ENCODE results near the gene WFIKKN1. TPM values are rescaled to one million over a fixed set of nuclear protein-coding genes. Genes with fewer than 3 reads are reported as not detected.

The WFIKKN1 gene
- total RNA-seq, 1 donor from 2014 or later = 1.5 TPM

DNA sequence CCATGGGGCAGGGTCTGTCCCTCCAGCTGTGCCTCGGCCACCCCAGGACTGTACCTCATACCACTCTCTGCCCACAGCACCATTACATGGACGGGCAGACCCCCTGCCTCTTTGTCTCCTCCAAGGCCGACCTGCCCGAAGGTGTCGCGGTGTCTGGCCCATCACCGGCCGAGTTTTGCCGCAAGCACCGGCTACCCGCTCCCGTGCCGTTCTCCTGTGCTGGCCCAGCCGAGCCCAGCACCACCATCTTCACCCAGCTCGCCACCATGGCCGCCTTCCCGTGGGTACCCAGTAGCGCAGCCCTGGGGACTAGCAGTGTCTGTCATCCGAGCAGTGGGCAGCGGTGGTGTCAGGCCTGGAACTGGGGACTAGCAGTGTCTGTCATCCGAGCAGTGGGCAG lies 42.1 kb downstream of the WFIKKN1 start:
- H3K27me3 ChIP-seq = no peaks in the 10 kb centered on the region
- H3K27ac ChIP-seq = no peak overlapping the region
- peaks cover 40% of the 10 kb centered on the region for H3K36me3 ChIP-seq
- DNase-seq (no peak), ATAC-seq (no peak)
- TF ChIP-seq, protein P1, sequence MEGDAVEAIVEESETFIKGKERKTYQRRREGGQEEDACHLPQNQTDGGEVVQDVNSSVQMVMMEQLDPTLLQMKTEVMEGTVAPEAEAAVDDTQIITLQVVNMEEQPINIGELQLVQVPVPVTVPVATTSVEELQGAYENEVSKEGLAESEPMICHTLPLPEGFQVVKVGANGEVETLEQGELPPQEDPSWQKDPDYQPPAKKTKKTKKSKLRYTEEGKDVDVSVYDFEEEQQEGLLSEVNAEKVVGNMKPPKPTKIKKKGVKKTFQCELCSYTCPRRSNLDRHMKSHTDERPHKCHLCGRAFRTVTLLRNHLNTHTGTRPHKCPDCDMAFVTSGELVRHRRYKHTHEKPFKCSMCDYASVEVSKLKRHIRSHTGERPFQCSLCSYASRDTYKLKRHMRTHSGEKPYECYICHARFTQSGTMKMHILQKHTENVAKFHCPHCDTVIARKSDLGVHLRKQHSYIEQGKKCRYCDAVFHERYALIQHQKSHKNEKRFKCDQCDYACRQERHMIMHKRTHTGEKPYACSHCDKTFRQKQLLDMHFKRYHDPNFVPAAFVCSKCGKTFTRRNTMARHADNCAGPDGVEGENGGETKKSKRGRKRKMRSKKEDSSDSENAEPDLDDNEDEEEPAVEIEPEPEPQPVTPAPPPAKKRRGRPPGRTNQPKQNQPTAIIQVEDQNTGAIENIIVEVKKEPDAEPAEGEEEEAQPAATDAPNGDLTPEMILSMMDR (IDR thresholded peaks at IDR 0.05) = no peak
- H3K9me3 ChIP-seq = no peaks in the 10 kb centered on the region
- no peak overlapping the region for H3K4me3 ChIP-seq
- H3K4me1 ChIP-seq = peaks cover 15% of the 10 kb centered on the region
- intact Hi-C loops (cut with DNase I) = no loop called here

DNA sequence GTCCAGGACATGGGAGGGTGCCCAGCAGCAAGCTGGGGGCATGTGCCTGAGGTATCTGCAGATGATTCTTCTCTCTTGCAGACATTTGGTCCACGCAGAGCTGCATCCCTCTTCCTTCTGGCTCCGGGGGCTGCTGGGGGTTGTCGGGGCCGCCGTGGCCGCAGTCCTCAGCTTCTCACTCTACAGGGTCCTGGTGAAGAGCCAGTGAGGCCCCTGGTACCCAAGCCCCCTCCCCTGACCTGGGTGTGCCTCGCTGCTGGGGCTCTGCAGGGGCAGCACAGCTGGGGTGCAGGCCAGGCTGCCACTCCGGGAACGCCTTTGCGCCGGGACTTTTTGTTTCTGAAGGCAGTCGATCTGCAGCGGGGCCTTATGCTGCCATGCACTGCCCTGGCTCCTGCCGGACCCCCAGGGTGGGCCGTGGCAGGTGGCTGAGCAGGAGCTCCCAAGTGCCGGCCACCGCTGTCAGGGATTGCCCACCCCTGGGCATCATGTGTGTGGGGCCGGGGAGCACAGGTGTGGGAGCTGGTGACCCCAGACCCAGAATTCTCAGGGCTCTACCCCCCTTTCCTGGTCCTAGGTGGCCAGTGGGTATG lies 42.7 kb downstream of the WFIKKN1 start:
- DNase-seq (no peak), ATAC-seq (no peak)
- H3K9me3 ChIP-seq = no peaks in the 10 kb centered on the region
- TF ChIP-seq, protein P1 (IDR thresholded peaks at IDR 0.05) = no peak
- peaks cover 40% of the 10 kb centered on the region for H3K36me3 ChIP-seq
- H3K27ac ChIP-seq = no peak overlapping the region
- H3K27me3 ChIP-seq = no peaks in the 10 kb centered on the region
- H3K4me1 ChIP-seq = peaks cover 15% of the 10 kb centered on the region
- intact Hi-C loops (cut with DNase I) = no loop called here
- no peak overlapping the region for H3K4me3 ChIP-seq

DNA sequence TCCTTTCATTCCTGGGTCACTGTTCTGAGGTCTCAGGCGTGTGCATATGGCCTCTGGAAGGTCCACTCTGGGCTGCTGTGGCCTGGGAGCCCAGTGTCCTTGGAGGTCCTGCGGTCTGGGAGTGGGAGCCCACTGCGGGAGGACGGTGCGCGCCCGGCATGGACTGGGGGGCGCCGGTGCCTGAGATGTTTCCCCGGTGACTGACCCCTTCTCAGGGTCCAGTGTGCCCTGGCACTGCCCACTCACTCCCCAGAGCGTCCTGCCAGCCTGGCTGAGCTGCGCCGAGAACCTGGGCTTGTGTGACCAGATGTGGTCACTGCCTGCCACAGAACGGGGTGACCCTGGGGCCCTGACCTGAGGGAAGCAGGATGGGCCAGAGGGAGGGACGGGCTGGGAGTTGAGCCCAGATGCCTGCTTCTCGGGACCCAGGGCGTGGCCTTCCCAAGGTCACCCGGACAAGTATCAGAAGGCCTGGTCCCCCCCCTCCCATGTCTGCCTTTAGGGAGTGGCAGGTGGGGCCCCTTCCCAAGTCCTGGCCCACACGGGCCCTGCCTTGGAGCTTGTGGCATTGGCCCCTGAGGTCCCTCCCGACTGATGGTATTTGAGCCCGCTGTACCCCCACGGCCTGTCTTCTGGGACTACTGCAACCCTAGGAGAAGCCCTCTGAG lies 43.6 kb downstream of the WFIKKN1 start:
- Histone ChIP-seq H3K4me3 (no peak overlapping the region), H3K27ac (no peak overlapping the region), H3K4me1 (peaks cover 10% of the 10 kb centered on the region), H3K36me3 (peaks cover 40% of the 10 kb centered on the region), H3K9me3 (no peaks in the 10 kb centered on the region), H3K27me3 (no peaks in the 10 kb centered on the region)
- TF ChIP-seq, protein P1 (IDR thresholded peaks at IDR 0.05) = no peak
- ATAC-seq (no peak), DNase-seq (no peak)
- intact Hi-C loops (cut with DNase I) = no loop called here

DNA sequence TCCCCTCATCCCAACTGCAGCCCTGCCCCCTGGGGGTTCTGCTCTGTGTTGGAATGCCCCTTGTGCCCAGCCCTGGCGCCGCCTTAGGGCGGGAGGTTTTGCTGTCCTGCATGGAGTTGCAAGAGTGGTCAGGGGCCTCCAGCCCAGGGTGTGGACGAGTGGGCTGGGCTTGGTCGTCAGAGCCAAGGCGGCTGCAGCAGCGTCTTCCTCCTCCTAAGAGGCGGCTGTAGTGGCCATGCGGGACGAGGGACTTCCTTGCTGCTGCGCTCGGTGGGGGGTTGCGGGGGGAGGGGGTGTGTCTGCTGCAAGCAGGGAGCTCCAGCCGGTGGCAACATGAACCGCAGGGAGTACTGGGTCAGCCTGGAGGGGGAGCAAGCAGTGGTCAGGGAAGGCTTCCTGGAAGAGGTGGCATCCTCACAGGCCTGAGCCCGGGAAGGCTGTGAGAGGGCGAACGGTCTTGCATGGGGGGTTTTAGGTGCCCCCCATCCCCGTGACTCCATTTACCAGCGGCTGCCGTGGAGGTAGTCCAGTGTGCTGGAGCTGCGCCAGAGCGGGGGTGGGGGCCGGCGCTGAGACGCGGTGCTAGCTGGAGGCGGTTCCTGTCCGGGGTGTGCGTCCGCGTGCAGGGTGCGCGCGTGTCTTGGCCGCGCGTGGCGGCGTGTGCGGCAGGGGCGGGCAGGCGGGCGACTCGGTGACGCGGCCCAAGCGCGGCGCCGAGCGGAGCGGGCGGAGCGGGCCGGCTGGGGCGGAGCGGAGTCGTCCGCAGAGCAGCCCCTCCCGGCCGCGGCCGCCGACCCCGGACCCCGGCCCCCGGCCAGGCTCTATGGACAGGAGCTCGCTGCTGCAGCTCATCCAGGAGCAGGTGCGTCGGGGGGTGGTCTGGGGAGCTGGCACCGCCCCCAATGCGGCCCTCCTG lies 44.4 kb downstream of the WFIKKN1 start, which contains the start of gene RHBDL1:
RHBDL1 (plus strand) TSS at position 704 of the 916 bp plus-strand sequence; CDS start at position 824, 120 bp downstream.
- DNase-seq = no peak
- TF ChIP-seq, protein P1 (IDR thresholded peaks at IDR 0.05) = no peak
- H3K27ac ChIP-seq = no peak within 1 kb of the TSS
- no peak for ATAC-seq
- no peaks in the 10 kb centered on the region for H3K9me3 ChIP-seq
- H3K36me3 ChIP-seq = peaks cover 34% of the 10 kb centered on the region
- intact Hi-C loops (cut with DNase I) = no loop called here
- peaks cover 10% of the 10 kb centered on the region for H3K4me1 ChIP-seq
- H3K4me3 ChIP-seq = peak within 1 kb of the TSS; percentile 28
- no peaks in the 10 kb centered on the region for H3K27me3 ChIP-seq

DNA sequence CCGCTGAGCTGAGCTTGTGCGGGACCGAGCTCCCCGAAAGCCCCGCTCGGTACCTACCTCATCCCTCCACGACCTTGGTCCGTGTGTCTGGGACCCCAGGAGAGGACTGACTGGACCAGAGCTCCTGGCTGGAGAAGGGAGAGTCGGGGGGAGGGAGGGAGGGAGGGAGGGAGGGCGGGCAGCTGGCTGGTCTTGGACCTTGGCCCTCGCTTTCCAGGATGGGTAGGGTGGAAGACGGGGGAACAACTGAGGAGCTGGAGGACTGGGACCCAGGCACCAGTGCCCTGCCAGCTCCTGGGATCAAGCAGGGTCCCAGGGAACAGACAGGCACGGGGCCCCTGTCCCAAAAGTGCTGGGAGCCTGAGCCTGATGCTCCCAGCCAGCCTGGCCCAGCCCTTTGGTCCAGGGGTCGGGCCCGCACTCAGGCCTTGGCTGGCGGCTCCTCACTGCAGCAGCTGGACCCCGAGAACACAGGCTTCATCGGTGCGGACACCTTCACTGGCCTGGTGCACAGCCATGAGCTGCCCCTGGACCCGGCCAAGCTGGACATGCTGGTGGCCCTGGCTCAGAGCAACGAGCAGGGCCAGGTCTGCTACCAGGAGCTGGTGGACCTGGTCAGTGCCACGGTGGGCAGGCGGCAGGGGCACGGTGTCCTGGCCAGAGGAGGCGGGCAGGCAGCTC lies 45.2 kb downstream of the WFIKKN1 start:
- H3K9me3 ChIP-seq = no peaks in the 10 kb centered on the region
- H3K27ac ChIP-seq = no peak overlapping the region
- H3K4me3 ChIP-seq = peak overlapping the region; percentile 28
- peaks cover 13% of the 10 kb centered on the region for H3K4me1 ChIP-seq
- H3K27me3 ChIP-seq = no peaks in the 10 kb centered on the region
- peaks cover 26% of the 10 kb centered on the region for H3K36me3 ChIP-seq
- TF ChIP-seq, protein P1 (IDR thresholded peaks at IDR 0.05) = no peak
- ATAC-seq (no peak), DNase-seq (no peak)
- intact Hi-C loops (cut with DNase I) = no loop called here
